ENCODE results near the gene ETV3. TPM values are rescaled to one million over a fixed set of nuclear protein-coding genes. Genes with fewer than 3 reads are reported as not detected.

ETV3 gene
- total RNA-seq, 3 donors from 2014 or later = 20.0 to 28.0 (median 22.0) TPM

GRCh38 chr1:157084720-157085119 is 53.5 kb downstream of the ETV3 start:
- DNase-seq (ENCODE audit: low spot score in 2 of 2) = no peak
- intact Hi-C loops (cut with DNase I; ENCODE audit: low total_unique reads) = no loop called here
- no peak overlapping the region for H3K27ac ChIP-seq

GRCh38 chr1:157081707-157082106 is 56.5 kb downstream of the ETV3 start:
- Histone ChIP-seq H3K36me3 (no peaks in the 10 kb centered on the region), H3K4me3 (no peak overlapping the region), H3K4me1 (no peaks in the 10 kb centered on the region), H3K27ac (no peak overlapping the region), H3K27me3 (no peaks in the 10 kb centered on the region), H3K9me3 (no peaks in the 10 kb centered on the region)
- DNase-seq (ENCODE audit: low spot score in 2 of 2) = no peak
- intact Hi-C loops (cut with DNase I; ENCODE audit: low total_unique reads) = no loop called here
- no peak for TF ChIP-seq POLR2A (IDR thresholded peaks at IDR 0.05)
- TF ChIP-seq POLR2AphosphoS5 (IDR thresholded peaks at IDR 0.05) = no peak

More at GRCh38 chr1:157084720-157085119, 53.5 kb downstream of the ETV3 start:
- no peaks in the 10 kb centered on the region for H3K36me3 ChIP-seq
- H3K9me3 ChIP-seq = no peaks in the 10 kb centered on the region
- TF ChIP-seq CTCF (IDR thresholded peaks at IDR 0.05) = no peak
- no peak for TF ChIP-seq POLR2A (IDR thresholded peaks at IDR 0.05)
- TF ChIP-seq POLR2AphosphoS5 (IDR thresholded peaks at IDR 0.05) = no peak
- no peak overlapping the region for H3K4me3 ChIP-seq
- peaks cover 0 to 2% of the 10 kb centered on the region in 2 donors for H3K4me1 ChIP-seq
- no peaks in the 10 kb centered on the region for H3K27me3 ChIP-seq

- no peak overlapping the region for H3K4me3 ChIP-seq
- DNase-seq (ENCODE audit: low spot score in 2 of 2) = no peak
- no peaks in the 10 kb centered on the region for H3K9me3 ChIP-seq
- no peaks in the 10 kb centered on the region for H3K27me3 ChIP-seq
- no peak for TF ChIP-seq POLR2A (IDR thresholded peaks at IDR 0.05)
- no peak for TF ChIP-seq POLR2AphosphoS5 (IDR thresholded peaks at IDR 0.05)
- no peak for TF ChIP-seq CTCF (IDR thresholded peaks at IDR 0.05)
- intact Hi-C loops (cut with DNase I; ENCODE audit: low total_unique reads) = no loop called here
- H3K36me3 ChIP-seq = no peaks in the 10 kb centered on the region
- no peak overlapping the region for H3K27ac ChIP-seq
- no peaks in the 10 kb centered on the region for H3K4me1 ChIP-seq
Measured at GRCh38 chr1:157080714-157081113, 57.5 kb downstream of the ETV3 start.

GRCh38 chr1:157077394-157077793 is 60.8 kb downstream of the ETV3 start:
- Histone ChIP-seq H3K9me3 (no peaks in the 10 kb centered on the region), H3K36me3 (no peaks in the 10 kb centered on the region), H3K4me3 (no peak overlapping the region), H3K27ac (no peak overlapping the region), H3K27me3 (no peaks in the 10 kb centered on the region), H3K4me1 (no peaks in the 10 kb centered on the region)
- no peak for DNase-seq (ENCODE audit: low spot score in 2 of 2)
- intact Hi-C loops (cut with DNase I; ENCODE audit: low total_unique reads) = no loop called here
- no peak for TF ChIP-seq CTCF (IDR thresholded peaks at IDR 0.05)

GRCh38 chr1:157073944-157074685 is 64.1 kb downstream of the ETV3 start:
- Histone ChIP-seq H3K4me3 (peak overlapping the region in 2 of 3 donors; percentile 3 to 41), H3K4me1 (no peaks in the 10 kb centered on the region), H3K27me3 (no peaks in the 10 kb centered on the region), H3K9me3 (no peaks in the 10 kb centered on the region), H3K36me3 (no peaks in the 10 kb centered on the region), H3K27ac (no peak overlapping the region)
- peak; percentile 31 to 68 for DNase-seq (ENCODE audit: low spot score in 2 of 2)
- intact Hi-C loops (cut with DNase I; ENCODE audit: low total_unique reads) = no loop called here
- TF ChIP-seq CTCF (IDR thresholded peaks at IDR 0.05) (peak in 2 of 3 donors; percentile 29 to 54), POLR2AphosphoS5 (IDR thresholded peaks at IDR 0.05) (no peak), POLR2A (IDR thresholded peaks at IDR 0.05) (no peak)

Other genes with a start within 250 kb of the ETV3 start
- gene PEAR1, start 244.7 kb downstream of the ETV3 start, total RNA-seq = 10 to 100 TPM in 1 of 3 donors, 1 to 10 TPM in 2; 4.0 to 15.1 (median 6.2) TPM
- not detected for gene LRRC71, start 217.8 kb downstream of the ETV3 start, total RNA-seq
- 10 to 100 TPM; 31.1 to 50.4 (median 33.1) TPM for gene ARHGEF11, start 92.7 kb downstream of the ETV3 start, total RNA-seq
- not detected for gene ETV3L, start 38.6 kb downstream of the ETV3 start, total RNA-seq